DMS79 treated with DMSO at 0.1 percent for 48 hours (cell line): Measurements from ENCODE around the gene OLFM1.
"Not testable (repeated sequence)": the region's sequence is repeated elsewhere in the genome, so short reads cannot be mapped to it uniquely, and the experiment has no call there.

Experiments used
- DNase-seq: peaks from one replicate; lab custom pipeline; 2025; lab: John Stamatoyannopoulos, UW

OLFM1 gene

GRCh38 chr9:135060461-135061116 is 26.9 kb upstream of the OLFM1 start:
- no peak for DNase-seq

- no peak for DNase-seq
Measured at GRCh38 chr9:135061441-135061840, 26.0 kb upstream of the OLFM1 start.

DNA sequence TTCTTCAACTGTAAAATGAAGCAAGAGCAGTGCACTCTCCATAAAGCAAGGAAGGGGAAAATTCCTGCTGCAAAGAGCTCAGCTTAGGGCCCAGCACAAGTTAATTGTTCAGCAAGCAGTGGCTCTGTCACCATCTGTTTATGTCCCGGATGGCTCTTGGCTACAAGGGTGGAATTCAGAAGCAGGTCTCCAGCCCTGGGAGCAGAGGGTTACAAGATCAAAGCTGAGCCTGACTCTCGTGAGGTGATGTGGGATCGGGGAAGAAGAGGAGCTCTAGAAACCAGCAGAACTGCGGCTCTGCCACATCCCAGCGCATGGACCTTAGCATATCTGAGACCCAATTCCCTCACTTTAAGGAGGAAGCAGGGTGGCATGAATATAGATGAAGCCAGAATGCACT is 25.2 kb upstream of the OLFM1 start:
- no peak for DNase-seq

DNA sequence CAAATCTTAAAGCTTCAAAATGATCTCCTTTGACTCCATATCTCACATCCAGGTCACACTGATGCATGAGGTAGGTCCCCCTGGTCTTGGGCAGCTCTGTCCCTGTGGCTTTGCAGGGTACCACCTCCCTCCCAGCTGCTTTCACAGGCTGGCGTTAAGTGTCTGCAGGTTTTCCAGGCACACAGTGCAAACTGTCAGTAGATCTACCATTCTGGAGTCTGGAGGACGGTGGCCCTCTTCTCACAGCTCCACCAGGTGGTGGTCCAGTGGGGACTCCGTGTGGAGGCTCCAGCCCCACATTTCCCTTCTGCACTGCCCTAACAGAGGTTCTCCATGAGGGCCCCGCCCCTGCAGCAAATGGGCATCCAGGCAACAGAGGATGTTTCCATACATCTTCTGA is 24.0 kb upstream of the OLFM1 start:
- DNase-seq = not testable (repeated sequence)

DNA sequence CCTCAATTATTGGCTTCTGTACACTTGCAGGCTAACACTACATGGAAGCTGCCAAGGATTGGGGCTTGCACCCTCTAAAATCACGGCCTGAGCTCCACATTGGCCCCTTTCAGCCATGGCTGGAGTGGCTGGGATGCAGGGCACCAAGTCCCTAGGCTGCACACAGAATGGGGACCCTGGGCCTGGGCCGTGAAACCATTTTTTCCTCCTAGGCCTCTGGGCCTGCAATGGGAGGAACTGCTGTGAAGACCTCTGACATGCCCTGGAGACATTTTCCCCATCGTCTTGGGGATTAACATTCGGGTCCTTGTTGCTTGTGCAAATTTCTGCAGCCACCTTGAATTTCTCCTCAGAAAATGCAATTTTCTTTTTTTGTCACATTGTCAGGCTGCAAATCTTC is 23.6 kb upstream of the OLFM1 start:
- not testable (repeated sequence) for DNase-seq

GRCh38 chr9:135065151-135065550 is 22.3 kb upstream of the OLFM1 start:
- DNase-seq = no peak

DNA sequence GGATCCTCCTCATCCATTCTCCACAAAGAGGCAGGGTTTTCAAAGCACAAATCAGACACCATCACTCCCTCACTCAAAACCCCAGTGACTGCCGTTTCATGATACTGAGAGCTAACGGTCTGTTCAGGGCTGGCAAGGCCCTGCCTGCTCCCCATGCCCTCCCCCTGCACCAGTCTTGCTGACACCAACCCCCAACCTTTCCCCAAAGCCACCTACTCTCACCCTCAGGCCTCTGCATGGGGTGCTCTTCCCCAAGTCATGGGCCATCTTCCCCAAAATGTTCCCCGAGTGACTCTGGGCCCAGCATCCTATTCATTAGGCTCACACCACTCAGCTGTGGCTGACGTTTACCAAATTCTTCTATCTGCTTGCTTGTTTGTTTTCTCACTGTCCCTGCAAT is 21.7 kb upstream of the OLFM1 start:
- no peak for DNase-seq

DNA sequence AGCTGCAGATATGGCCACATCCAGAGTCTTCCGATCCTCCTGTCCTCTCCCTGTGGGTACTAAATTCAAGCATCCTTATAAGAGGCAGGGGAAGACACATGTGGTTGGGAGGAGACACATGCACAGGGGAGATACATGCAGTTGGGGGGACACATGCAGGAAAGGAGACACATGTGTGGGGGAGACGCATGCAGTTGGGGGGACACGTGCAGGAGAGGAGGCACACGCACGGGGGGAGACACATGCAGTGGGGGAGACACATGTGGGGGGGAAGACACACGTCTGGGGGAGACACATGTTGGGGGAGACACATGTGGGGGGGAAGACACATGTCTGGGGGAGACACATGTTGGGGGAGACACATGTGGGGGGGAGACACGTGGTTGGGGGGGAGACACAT is 21.2 kb upstream of the OLFM1 start:
- no peak for DNase-seq

DNA sequence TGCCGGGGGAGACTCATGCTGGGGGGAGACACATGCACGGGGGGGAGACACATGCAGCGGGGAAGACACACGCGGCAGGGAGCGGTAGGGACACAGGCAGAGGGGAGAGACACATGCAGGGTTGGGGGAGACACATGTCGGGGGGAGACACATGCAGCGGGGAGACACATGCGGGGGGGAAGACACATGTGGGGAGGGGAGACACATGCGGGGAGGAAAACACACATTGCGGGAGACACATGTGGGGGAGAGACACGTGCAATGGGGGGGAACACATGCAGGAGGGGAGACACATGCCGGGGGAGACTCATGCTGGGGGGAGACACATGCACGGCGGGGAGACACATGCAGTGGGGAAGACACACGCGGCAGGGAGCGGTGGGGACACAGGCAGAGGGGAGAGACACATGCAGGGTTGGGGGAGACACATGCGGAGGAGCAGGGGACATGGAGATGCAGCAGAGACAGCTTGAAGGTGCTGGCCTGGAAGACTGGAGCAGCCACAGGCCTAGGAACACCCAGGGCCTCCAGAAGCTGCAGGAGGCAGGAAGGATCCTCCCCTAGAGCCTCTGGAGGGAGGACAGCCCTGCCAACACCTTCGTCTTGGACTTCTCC is 20.3 kb upstream of the OLFM1 start:
- DNase-seq = no peak

GRCh38 chr9:135068776-135069415 is 18.6 kb upstream of the OLFM1 start:
- no peak for DNase-seq

DNA sequence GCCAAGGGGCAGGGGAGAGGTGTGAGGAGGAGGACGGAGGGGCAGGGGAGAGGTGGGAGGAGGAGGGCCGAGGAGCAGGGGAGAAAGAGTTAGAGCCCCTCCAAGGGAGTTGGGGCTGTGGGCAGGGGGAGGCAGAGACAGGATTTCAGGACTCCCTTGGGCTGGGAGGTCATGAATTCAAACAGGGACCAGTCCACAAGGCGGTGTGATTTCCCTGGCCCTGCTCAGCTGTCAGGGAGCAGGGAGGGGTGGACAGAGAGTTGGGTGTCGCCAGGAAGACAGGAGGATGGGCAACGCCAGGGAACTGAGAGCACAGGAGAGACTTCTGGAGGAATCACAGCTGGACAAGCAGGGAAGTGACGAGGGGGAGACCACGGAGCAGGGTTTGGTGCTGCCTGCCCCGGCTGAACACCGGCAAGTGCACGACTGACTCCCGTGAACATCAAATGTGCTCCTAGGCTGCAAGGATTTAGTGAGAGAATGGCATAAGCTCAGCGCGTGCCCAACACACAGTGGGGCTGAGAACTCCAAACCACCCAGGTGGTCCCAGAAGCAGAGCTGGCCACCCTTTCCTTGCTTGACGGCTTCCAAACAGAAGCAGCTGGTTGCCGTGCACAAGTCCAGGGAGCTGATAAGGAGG is 17.8 kb upstream of the OLFM1 start:
- no peak for DNase-seq

DNA sequence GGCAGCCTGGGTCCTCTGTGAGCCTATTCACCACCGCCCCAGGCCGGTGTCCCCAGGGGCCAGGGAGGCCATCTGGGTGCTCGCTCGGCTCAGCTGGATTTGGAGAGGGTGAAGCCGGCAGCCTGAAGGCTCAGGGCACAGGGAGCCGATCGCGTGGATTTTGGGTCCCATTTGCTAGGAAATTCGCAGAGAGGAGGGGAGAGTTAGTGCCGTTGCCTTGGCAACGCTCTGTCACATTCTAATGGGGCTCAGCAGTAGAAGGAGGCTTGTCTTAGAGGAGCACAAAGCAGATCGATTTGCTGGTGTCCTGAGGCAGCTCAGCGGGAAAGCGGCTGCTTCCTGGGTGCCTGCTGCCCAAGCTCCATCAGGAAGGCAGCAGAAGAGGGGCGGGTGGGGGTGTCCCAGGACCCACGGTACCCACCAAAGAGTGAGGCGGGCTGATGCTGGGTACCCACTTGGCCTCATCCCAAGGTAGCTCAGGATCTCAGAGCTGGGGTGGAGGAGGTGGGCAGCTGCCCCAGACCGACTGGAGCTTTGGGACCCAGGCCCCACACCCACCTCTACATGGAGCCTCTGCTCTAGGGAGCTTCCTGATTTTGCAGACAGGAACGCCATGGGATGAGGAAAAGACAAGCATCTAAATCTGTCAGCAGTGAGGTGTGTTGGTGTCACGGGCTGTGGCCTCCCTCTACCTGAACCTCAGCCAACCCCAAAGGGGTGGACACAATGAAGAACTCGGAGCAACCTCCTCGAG is 17.1 kb upstream of the OLFM1 start:
- DNase-seq = peak; percentile 21

DNA sequence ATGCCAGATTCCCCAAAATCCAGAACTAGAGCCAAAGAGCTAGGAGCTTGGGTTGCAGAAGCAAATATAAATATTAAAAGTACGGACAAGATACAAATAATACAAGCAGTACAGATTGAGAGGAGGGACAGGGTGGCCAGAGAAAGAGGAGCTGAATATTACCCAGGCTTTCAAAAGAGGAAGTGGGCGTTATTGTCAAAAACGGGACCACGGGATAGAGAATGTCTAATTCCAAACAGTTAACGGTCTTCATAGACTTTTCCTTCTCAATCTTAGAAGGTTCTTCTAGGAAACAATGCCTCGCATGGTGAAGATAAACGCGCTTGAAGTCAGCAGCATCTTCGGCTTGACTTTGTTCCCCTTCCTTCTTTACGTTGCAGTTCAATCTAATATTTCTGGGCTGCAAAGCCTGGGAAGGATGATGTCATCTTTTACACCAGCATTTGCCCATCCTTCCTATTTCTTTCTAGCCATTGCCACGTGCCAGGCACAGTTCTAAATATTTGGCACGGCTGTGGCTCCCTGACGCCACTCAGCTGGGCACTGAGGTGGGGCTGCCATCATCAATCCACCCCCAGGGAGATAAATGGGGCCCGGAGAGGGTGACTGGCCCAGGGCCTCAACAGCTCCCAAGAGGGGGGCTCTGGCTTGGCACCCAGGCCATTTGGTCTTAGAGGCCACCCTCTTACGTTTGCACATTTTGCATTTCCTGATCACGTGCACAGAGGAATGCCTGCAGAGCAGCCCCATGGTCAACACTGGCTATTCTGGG is 16.3 kb upstream of the OLFM1 start:
- DNase-seq = no peak

DNA sequence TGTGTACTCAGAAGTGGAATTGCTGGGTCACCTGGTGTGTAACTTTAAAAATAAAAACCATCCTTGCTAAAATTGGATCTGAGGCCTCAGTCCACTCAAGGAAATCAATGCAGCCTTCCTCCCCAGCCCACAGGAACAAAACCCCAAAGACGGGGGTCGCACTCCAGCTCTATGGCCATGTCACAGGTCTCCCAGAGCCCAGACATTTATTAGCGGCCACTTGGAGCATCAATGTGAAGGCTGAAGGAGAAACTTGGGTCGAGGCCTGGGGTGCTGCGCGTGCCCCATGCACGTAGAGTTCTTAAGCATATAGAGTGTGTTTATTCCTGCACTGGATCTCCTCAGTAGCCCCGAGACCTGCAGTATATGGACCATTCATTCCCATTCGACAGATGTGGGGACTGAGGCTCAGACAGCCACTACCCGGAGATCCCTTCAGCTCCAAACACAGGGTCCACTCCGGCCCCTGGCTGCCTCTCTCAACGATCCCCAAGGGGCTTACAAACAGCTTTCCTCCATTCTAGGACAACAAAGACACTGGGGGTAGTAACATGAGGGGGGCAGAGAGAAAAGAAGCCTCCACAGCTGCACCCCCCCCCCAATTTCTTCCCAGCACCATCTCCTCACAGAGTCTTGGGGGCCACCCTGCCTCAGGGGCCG is 14.3 kb upstream of the OLFM1 start:
- DNase-seq = no peak

GRCh38 chr9:135073741-135074305 is 13.6 kb upstream of the OLFM1 start:
- no peak for DNase-seq

DNA sequence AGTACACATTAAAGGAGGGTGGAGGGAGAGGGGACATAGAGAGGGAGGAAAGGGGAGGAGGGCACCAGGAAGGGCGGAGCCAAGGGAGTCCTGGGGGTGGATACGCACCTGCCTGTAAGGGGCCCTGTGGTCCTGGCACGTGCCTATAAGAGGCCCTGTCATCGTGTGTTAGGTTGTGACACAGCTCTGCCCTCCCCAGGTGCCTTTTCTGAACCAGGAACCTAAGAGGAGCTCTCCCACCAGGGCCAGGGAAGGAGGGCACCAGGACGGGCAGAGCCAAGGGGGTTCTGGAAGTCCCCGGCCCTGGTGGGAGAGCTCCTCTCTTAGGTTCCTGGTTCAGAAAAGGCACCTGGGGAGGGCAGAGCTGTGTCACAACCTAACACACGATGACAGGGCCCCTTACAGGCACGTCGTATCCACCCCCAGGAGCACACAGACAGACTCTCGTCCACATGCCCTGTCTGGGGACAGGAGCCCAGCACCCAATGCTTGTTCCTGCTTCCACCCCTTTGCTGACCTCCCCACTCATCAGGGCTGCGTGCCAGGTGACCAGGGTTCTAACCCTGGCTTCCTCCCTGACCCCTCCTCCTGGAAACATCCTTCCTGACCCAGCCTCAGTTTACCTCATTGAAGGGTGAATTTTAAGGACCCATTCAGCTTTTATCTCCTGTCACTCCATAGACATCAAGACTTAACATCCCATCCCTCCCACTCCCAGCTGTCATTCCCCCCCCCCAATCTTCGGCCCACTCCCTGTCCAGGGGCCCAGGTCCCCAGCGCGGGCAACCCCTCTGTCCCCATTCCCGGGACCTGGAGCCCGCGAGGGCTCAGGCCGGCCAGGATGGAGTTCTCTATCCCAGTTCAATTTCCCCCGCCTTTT is 12.9 kb upstream of the OLFM1 start:
- DNase-seq = no peak

DNA sequence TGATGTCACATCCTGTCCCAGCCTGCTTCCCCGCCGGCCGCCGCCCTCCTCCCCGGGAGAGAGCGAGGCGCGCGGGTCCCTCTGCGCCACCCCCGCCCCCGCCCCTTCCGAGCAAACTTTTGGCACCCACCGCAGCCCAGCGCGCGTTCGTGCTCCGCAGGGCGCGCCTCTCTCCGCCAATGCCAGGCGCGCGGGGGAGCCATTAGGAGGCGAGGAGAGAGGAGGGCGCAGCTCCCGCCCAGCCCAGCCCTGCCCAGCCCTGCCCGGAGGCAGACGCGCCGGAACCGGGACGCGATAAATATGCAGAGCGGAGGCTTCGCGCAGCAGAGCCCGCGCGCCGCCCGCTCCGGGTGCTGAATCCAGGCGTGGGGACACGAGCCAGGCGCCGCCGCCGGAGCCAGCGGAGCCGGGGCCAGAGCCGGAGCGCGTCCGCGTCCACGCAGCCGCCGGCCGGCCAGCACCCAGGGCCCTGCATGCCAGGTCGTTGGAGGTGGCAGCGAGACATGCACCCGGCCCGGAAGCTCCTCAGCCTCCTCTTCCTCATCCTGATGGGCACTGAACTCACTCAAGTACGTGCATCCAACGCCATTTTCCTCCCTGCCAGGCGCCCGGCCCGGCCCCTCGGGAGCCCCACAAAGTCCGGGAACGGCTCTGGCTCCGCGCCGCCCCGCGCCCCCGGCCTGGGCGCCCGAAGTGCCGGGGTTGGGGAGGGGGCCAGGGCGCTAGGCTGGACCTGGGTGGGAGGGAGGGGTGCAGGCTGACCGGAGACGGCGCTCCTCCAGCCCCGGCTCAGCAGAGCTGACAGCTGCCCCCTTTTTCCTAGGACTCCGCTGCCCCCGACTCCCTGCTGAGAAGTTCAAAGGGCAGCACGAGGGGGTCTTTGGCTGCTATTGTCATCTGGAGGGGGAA is 12.0 kb upstream of the OLFM1 start:
- peak; percentile 67 for DNase-seq

GRCh38 chr9:135076143-135076875 is 11.2 kb upstream of the OLFM1 start:
- DNase-seq = peak; percentile 12
